ENCODE measurements around the gene NWD2.

GRCh38 chr4:37445023-37445422, 200.5 kb downstream of the NWD2 start:
- no peak for TF ChIP-seq SIN3A (IDR thresholded peaks at IDR 0.05; ENCODE audit: borderline replicate concordance, insufficient read depth, low read length)
- TF ChIP-seq TAF1 (IDR thresholded peaks at IDR 0.05; ENCODE audit: borderline replicate concordance, insufficient read depth, low read length): no peak
- no peak for TF ChIP-seq REST (IDR thresholded peaks at IDR 0.05; ENCODE audit: insufficient read depth in 1 of 2, low read depth in 2 of 2, low read length in 2 of 2)
- no peak for TF ChIP-seq FOXP2 (optimal IDR thresholded peaks at IDR 0.05; ENCODE audit: borderline replicate concordance, extremely low read depth, extremely low read length, insufficient read depth)

Measured in PFSK-1 (cell line).